Astrocyte (in vitro differentiated cells and primary cell): ENCODE results near the gene NFKB1. TPM values are rescaled to one million over a fixed set of nuclear protein-coding genes. Genes with fewer than 3 reads are reported as not detected.

Experiments used
- DNase-seq: peaks from one replicate; pipeline ENCODE4 v3.0.0-alpha.2; 2010; ENCODE audit warnings: low read depth
- FAIRE-seq: peaks from 2 replicates; lab custom pipeline; 2011; peaks lifted over from hg19 to GRCh38; lab: Jason Lieb, UNC
- H2AFZ ChIP-seq: 2 replicates; pipeline ENCODE4 v1.6.0; 2012; ENCODE audit warnings: low read depth, low read length, inconsistent platforms
- H3K27ac ChIP-seq: 2 replicates; pipeline ENCODE4 v1.5.1; 2011; ENCODE audit warnings: low read depth, low read length, inconsistent platforms
- H3K27me3 ChIP-seq: 2 replicates; pipeline ENCODE4 v1.6.0; 2011; ENCODE audit warnings: low read length, inconsistent platforms; ENCODE audit not compliant: insufficient read depth
- H3K36me3 ChIP-seq: 2 replicates; pipeline ENCODE4 v1.5.1; 2011; ENCODE audit warnings: low read length, inconsistent platforms; ENCODE audit not compliant: insufficient read depth
- H3K4me1 ChIP-seq: 2 replicates; pipeline ENCODE4 v1.5.1; 2011; ENCODE audit warnings: low read length, inconsistent platforms; ENCODE audit not compliant: insufficient read depth
- H3K4me2 ChIP-seq: 2 replicates; pipeline ENCODE4 v1.6.0; 2012; ENCODE audit warnings: low read length, inconsistent platforms
- H3K4me3 ChIP-seq: 2 replicates; pipeline ENCODE4 v1.5.1; 2011; ENCODE audit warnings: low read depth, mild to moderate bottlenecking, low read length, inconsistent platforms; ENCODE audit not compliant: insufficient read depth
- H3K79me2 ChIP-seq: 2 replicates; pipeline ENCODE4 v1.6.0; 2012; ENCODE audit warnings: mild to moderate bottlenecking, low read length, inconsistent platforms; ENCODE audit not compliant: insufficient read depth
- H3K9ac ChIP-seq: 2 replicates; pipeline ENCODE4 v1.6.0; 2012; ENCODE audit warnings: mild to moderate bottlenecking, low read length, inconsistent platforms
- H3K9me3 ChIP-seq: 2 replicates; pipeline ENCODE4 v1.5.1; 2012; ENCODE audit warnings: low read depth, mild to moderate bottlenecking, low read length, inconsistent platforms; ENCODE audit not compliant: insufficient read depth
- H4K20me1 ChIP-seq: 2 replicates; pipeline ENCODE4 v1.6.0; 2012; ENCODE audit warnings: low read length, inconsistent platforms; ENCODE audit not compliant: insufficient read depth
- H3K27ac Mint-ChIP-seq: one replicate; pipeline ENCODE4 v1.8.0; 2021; ENCODE audit warnings: mild to moderate bottlenecking, mixed read lengths; ENCODE audit not compliant: unreplicated experiment
- H3K27me3 Mint-ChIP-seq: one replicate; pipeline ENCODE4 v1.8.0; 2021; ENCODE audit warnings: low read depth, mixed read lengths; ENCODE audit not compliant: unreplicated experiment
- H3K36me3 Mint-ChIP-seq: one replicate; pipeline ENCODE4 v1.8.0; 2021; ENCODE audit warnings: low read depth, mixed read lengths; ENCODE audit not compliant: unreplicated experiment
- H3K4me1 Mint-ChIP-seq: one replicate; pipeline ENCODE4 v1.8.0; 2021; ENCODE audit warnings: low read depth, mixed read lengths; ENCODE audit not compliant: unreplicated experiment
- H3K4me3 Mint-ChIP-seq: one replicate; pipeline ENCODE4 v1.8.0; 2021; ENCODE audit warnings: mild to moderate bottlenecking, moderate library complexity, mixed read lengths; ENCODE audit not compliant: unreplicated experiment
- H3K9me3 Mint-ChIP-seq: one replicate; pipeline ENCODE4 v1.8.0; 2021; ENCODE audit warnings: mild to moderate bottlenecking, mixed read lengths; ENCODE audit not compliant: unreplicated experiment
- CTCF ChIP-seq: IDR thresholded peaks from 2 replicates; pipeline ENCODE4 v1.5.1; 2011; ENCODE audit warnings: low read depth, mild to moderate bottlenecking, inconsistent platforms, low read length, moderate library complexity; ENCODE audit not compliant: insufficient read depth
- EZH2 ChIP-seq: IDR thresholded peaks from 2 replicates; pipeline ENCODE4 v1.6.1; 2012; ENCODE audit warnings: mild to moderate bottlenecking, low read length, inconsistent platforms; ENCODE audit not compliant: insufficient read depth
- total RNA-seq: library from RNA; stranded (reverse); gene quantifications from 2 replicates; pipeline ENCODE4 v1.2.1, GENCODE V29; 2021

Gene NFKB1
- total RNA-seq, 1 donor from 2014 or later: 19.9 TPM

DNA sequence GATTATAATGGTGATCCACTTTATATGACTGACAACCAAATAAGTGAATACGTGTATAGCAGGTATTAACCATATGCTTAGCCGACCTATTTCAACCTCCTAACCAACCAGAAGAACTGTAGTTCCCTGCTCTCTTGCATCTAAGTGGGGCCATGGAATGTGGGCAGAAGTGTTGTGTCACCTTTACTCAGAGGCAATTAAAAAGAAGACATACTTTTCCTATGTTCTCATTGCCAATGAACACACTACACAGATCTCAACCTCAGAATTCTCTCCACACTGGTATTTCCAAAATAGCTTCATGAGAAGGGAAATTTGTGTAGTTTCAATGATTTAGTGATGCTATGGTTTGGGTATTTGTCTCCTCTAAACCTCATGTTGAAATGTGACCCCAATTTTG, 3.2 kb upstream of the NFKB1 start:
- H3K36me3 Mint-ChIP-seq: peaks cover 4% of the 10 kb centered on the region
- no peaks in the 10 kb centered on the region for H3K27me3 ChIP-seq

DNA sequence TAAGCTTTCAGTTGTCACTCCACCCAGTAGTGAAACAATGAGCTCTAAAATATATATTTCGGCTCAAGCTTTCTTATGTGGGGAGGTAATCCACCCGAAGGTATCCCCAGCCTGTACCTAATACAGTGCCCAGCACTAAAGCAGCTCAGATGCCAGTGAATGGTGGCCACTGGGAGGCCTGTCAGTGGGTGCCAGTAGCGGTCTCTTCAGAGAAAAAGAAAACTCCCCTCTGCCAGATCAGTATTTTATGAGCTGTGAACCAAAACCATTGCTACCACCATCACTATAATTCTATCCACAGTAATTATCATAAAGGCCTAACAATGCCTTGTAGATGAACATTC, 835 bp upstream of the NFKB1 start:
- peak overlapping the region; percentile 85 for H3K4me3 Mint-ChIP-seq
- peak overlapping the region; percentile 98 for H3K9ac ChIP-seq
- peak overlapping the region; percentile 75 for H3K27ac Mint-ChIP-seq

More for the DNA sequence above, 3.2 kb upstream of the NFKB1 start:
- H3K9ac ChIP-seq: no peak overlapping the region
- no peak for TF ChIP-seq EZH2
- no peak for TF ChIP-seq CTCF
- no peaks in the 10 kb centered on the region for H3K27me3 Mint-ChIP-seq
- H3K4me2 ChIP-seq: no peak overlapping the region
- DNase-seq (no peak), FAIRE-seq (no peak)
- no peaks in the 10 kb centered on the region for H3K36me3 ChIP-seq
- no peak overlapping the region for H2AFZ ChIP-seq
- no peak overlapping the region for H3K4me3 ChIP-seq
- H3K4me1 Mint-ChIP-seq: peaks cover 14% of the 10 kb centered on the region
- H3K79me2 ChIP-seq: peaks cover 20% of the 10 kb centered on the region
- H3K9me3 ChIP-seq: no peaks in the 10 kb centered on the region
- H3K9me3 Mint-ChIP-seq: no peaks in the 10 kb centered on the region
- peaks cover 5% of the 10 kb centered on the region for H3K4me1 ChIP-seq
- H3K4me3 Mint-ChIP-seq: no peak overlapping the region
- peaks cover 7% of the 10 kb centered on the region for H4K20me1 ChIP-seq
- no peak overlapping the region for H3K27ac ChIP-seq
- H3K27ac Mint-ChIP-seq: peak overlapping the region; percentile 56

More for the DNA sequence above, 835 bp upstream of the NFKB1 start:
- no peak for DNase-seq
- TF ChIP-seq CTCF: no peak
- TF ChIP-seq EZH2: no peak
- H3K27me3 Mint-ChIP-seq: no peaks in the 10 kb centered on the region
- H3K4me2 ChIP-seq: peak overlapping the region; percentile 87
- H3K36me3 Mint-ChIP-seq: peaks cover 4% of the 10 kb centered on the region
- peaks cover 43% of the 10 kb centered on the region for H3K79me2 ChIP-seq
- no peaks in the 10 kb centered on the region for H3K9me3 Mint-ChIP-seq
- H3K27me3 ChIP-seq: no peaks in the 10 kb centered on the region
- H3K4me3 ChIP-seq: peak overlapping the region; percentile 96
- FAIRE-seq: no peak
- H3K9me3 ChIP-seq: no peaks in the 10 kb centered on the region
- H3K36me3 ChIP-seq: no peaks in the 10 kb centered on the region
- H3K27ac ChIP-seq: peak overlapping the region; percentile 92
- peak overlapping the region; percentile 63 for H2AFZ ChIP-seq
- peaks cover 25% of the 10 kb centered on the region for H3K4me1 Mint-ChIP-seq
- H3K4me1 ChIP-seq: peaks cover 9% of the 10 kb centered on the region
- peaks cover 28% of the 10 kb centered on the region for H4K20me1 ChIP-seq
